ENCODE data around the gene SLC39A8. TPM values are rescaled to one million over a fixed set of nuclear protein-coding genes. Genes with fewer than 3 reads are reported as not detected.
"Not testable (repeated sequence)": the region's sequence is repeated elsewhere in the genome, so short reads cannot be mapped to it uniquely, and the experiment has no call there.

SLC39A8 gene
- polyA plus RNA-seq, 1 experiment = 0.52 TPM

DNA sequence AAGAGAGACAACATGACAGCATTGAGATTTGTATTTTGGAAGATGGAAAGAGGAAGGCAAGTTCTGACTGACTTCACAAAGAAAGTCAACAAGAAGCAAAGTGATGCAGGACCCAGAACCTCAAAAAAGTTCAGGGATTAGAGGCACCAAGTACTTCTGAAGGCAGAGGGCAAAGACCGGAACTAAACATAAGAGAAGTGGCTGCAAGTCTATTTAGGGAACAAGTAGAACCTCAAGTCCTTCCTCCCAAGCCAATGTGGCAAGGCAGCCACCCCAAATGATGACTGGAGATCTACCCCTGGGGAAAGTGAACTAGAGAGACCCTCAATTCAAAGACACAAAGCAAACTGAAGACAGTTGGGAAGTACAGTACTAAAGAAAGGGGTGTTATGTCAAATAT, 46.6 kb downstream of the SLC39A8 start:
- H3K4me3 ChIP-seq (ENCODE audit: low read depth, low read length) = no peak overlapping the region
- H3K36me3 ChIP-seq (ENCODE audit: control insufficient read depth, insufficient read depth, low read length) = no peaks in the 10 kb centered on the region
- H3K27me3 ChIP-seq (ENCODE audit: control insufficient read depth, insufficient read depth, low read length) = no peaks in the 10 kb centered on the region
- DNase-seq (ENCODE audit: low read depth) = no peak
- ChIA-PET POLR2A (no interaction called here), CTCF (no interaction called here)
- TF ChIP-seq, protein P1, sequence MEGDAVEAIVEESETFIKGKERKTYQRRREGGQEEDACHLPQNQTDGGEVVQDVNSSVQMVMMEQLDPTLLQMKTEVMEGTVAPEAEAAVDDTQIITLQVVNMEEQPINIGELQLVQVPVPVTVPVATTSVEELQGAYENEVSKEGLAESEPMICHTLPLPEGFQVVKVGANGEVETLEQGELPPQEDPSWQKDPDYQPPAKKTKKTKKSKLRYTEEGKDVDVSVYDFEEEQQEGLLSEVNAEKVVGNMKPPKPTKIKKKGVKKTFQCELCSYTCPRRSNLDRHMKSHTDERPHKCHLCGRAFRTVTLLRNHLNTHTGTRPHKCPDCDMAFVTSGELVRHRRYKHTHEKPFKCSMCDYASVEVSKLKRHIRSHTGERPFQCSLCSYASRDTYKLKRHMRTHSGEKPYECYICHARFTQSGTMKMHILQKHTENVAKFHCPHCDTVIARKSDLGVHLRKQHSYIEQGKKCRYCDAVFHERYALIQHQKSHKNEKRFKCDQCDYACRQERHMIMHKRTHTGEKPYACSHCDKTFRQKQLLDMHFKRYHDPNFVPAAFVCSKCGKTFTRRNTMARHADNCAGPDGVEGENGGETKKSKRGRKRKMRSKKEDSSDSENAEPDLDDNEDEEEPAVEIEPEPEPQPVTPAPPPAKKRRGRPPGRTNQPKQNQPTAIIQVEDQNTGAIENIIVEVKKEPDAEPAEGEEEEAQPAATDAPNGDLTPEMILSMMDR (IDR thresholded peaks at IDR 0.05; ENCODE audit: insufficient read depth, low read depth, low read length) = no peak

DNA sequence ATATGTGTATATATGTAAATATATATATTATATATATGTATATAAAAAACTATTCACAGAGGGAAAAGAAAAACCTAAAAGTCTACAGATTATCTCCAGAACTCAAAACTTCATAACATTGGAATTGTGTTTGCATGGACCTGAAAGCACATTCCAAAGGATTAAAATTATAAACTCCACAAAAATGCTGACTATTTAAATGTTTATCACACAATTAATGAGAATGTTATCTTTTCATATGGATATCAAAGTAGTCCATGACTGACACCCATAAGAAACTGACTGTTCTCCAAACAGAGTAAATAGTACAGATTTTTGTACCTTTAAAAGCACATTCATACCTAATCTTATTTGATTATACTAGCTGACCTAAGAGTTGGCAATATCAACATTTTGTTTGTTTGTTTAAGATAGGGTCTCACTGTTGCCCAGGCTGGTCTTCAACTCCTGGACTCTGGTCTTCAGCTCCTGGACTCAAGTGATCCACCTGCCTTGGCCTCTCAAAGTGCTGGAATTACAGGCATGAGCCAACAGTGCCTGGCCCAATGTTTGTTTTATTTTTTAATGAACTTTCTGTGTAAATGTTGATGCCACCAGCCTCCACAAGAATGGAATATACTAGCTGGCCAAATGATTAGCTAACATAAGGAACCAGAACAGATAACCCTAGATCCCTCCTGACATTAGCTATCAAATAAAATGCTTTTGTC, 50.0 kb downstream of the SLC39A8 start:
- Histone ChIP-seq H3K36me3 (ENCODE audit: control insufficient read depth, insufficient read depth, low read length) (no peaks in the 10 kb centered on the region), H3K27me3 (ENCODE audit: control insufficient read depth, insufficient read depth, low read length) (no peaks in the 10 kb centered on the region), H3K4me3 (ENCODE audit: low read depth, low read length) (no peak overlapping the region)
- TF ChIP-seq, protein P1 (IDR thresholded peaks at IDR 0.05; ENCODE audit: insufficient read depth, low read depth, low read length) = no peak
- ChIA-PET CTCF (no interaction called here), POLR2A (no interaction called here)
- DNase-seq (ENCODE audit: low read depth) = no peak

DNA sequence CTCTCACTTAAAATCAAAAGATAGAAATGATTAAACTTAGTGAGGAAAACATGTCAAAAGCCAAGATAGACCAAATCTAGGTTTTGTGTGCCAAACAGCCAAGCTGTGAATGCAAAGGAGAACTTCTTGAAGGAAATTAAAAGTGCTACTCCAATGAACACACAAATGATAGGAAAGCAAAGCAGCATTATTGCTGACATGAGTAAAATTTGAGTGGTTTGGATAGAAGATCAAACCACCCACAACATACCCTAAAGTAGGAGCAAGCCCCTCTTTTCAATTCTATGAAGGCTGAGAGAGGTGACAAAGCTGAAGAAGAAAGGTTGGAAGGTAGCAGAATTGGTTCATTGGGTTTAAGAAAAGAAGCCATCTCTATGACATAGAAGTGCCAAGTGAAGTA, 56.8 kb downstream of the SLC39A8 start:
- no peaks in the 10 kb centered on the region for H3K36me3 ChIP-seq (ENCODE audit: control insufficient read depth, insufficient read depth, low read length)
- no peak overlapping the region for H3K4me3 ChIP-seq (ENCODE audit: low read depth, low read length)
- ChIA-PET CTCF (interaction anchor here (0.9 kb wide), 1 partner anchor 11 kb away, joined by 5 read pairs; no protein-coding TSS in a partner anchor), POLR2A (no interaction called here)
- no peaks in the 10 kb centered on the region for H3K27me3 ChIP-seq (ENCODE audit: control insufficient read depth, insufficient read depth, low read length)
- no peak for DNase-seq (ENCODE audit: low read depth)
- TF ChIP-seq, protein P1 (IDR thresholded peaks at IDR 0.05; ENCODE audit: insufficient read depth, low read depth, low read length) = no peak

DNA sequence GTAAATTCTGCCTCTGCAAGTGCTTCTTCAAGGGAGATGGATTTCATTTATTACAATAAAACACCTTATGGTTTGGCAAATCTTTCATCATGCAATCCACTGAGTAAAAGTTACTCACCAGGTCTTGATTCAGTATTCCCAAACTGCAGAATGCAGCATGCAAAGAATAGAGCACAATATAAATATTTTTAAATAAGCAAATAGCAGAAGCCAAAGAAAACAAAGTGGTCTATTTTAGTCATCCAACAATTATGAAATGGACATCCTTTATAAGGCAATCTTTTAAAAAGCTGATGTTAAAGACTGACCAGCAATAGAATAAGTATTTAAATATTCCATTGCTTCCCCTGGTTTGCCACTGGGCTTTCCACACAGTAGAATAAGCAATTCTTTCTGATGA, 59.5 kb downstream of the SLC39A8 start:
- no peaks in the 10 kb centered on the region for H3K36me3 ChIP-seq (ENCODE audit: control insufficient read depth, insufficient read depth, low read length)
- H3K27me3 ChIP-seq (ENCODE audit: control insufficient read depth, insufficient read depth, low read length) = no peaks in the 10 kb centered on the region
- ChIA-PET POLR2A (no interaction called here), CTCF (no interaction called here)
- TF ChIP-seq, protein P1 (IDR thresholded peaks at IDR 0.05; ENCODE audit: insufficient read depth, low read depth, low read length) = no peak
- DNase-seq (ENCODE audit: low read depth) = no peak
- H3K4me3 ChIP-seq (ENCODE audit: low read depth, low read length) = no peak overlapping the region

DNA sequence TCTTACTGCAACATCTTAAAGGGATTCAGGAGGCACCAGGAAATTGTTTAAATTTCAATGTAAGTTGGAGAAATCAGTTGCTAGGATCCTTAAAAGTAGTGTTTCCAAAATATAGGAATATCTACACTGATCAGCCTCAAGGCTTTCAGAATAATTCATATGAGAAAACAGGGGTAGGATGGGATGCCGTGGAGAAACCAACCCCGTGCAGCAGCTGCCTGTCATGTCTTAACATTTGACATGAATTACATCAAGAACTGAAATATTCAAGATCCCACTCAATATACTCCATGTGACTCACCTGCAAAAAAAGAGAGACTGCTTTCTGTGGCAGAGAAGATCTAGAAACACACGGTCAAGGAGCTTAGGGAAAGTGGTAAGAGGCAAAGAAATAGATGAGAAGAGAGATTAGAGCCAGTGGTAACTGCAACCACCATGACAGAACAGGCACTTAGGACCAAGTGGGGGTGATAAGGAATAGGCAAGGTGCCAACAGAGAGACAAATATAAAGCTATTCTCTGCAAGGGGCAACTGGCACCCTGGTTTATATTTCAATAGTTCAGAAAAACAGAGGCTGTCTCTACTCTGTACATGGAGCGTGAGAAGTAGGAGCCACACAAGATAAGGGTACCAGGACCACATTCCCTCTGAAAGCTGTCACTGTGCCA, 64.0 kb downstream of the SLC39A8 start:
- DNase-seq (ENCODE audit: low read depth) = no peak
- Histone ChIP-seq H3K27me3 (ENCODE audit: control insufficient read depth, insufficient read depth, low read length) (no peaks in the 10 kb centered on the region), H3K36me3 (ENCODE audit: control insufficient read depth, insufficient read depth, low read length) (no peaks in the 10 kb centered on the region), H3K4me3 (ENCODE audit: low read depth, low read length) (no peak overlapping the region)
- TF ChIP-seq, protein P1 (IDR thresholded peaks at IDR 0.05; ENCODE audit: insufficient read depth, low read depth, low read length) = no peak
- CTCF ChIA-PET = no interaction called here
- POLR2A ChIA-PET = no interaction called here

DNA sequence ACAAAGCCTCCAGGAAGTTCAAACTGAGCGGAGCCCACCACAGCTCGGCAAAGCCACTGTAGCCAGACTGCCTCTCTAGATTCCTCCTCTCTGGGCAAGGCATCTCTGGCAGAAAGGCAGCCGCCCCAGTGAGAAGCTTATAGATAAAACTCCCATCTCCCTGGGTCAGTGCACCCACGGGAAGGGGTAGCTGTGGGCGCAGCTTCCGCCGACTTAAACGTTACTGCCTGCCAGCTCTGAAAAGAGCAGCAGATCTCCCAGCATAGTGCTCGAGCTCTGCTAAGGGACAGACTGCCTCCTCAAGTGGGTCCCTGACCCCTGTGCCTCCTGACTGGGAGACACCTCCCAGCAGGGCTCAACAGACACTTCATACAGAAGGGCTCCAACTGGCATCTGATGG, 72.0 kb downstream of the SLC39A8 start:
- H3K36me3 ChIP-seq (ENCODE audit: control insufficient read depth, insufficient read depth, low read length); H3K4me3 ChIP-seq (ENCODE audit: low read depth, low read length); CTCF ChIA-PET; POLR2A ChIA-PET; H3K27me3 ChIP-seq (ENCODE audit: control insufficient read depth, insufficient read depth, low read length); DNase-seq (ENCODE audit: low read depth): not testable (repeated sequence)
